HEK293T (cell line): Measurements from ENCODE around the gene ADRB1.

Source experiments
- ARNT ChIP-seq: fragments of 450-650 bp; IDR thresholded peaks from 2 replicates; pipeline ENCODE4 v1.6.1; 2017; ENCODE audit warnings: mild to moderate bottlenecking
- BHLHE40 ChIP-seq: fragments of 450-650 bp; IDR thresholded peaks from 2 replicates; pipeline ENCODE4 v1.6.1; 2016; ENCODE audit warnings: mild to moderate bottlenecking, moderate library complexity, borderline replicate concordance
- CTBP1 ChIP-seq: fragments of 450-650 bp; IDR thresholded peaks from 2 replicates; pipeline ENCODE4 v1.6.1; 2016; ENCODE audit warnings: borderline replicate concordance
- ELF4 ChIP-seq: fragments of 450-650 bp; IDR thresholded peaks from 2 replicates; pipeline ENCODE4 v1.6.1; 2017; ENCODE audit warnings: antibody characterized with exemption
- FOXM1 ChIP-seq: fragments of 450-650 bp; IDR thresholded peaks from 2 replicates; pipeline ENCODE4 v1.6.1; 2017; ENCODE audit warnings: mild to moderate bottlenecking, borderline replicate concordance
- HDGF ChIP-seq: fragments of 450-650 bp; IDR thresholded peaks from 2 replicates; pipeline ENCODE4 v1.6.1; 2017; ENCODE audit warnings: antibody characterized with exemption, borderline replicate concordance
- L3MBTL2 ChIP-seq: fragments of 450-650 bp; conservative IDR thresholded peaks from 2 replicates; pipeline ENCODE4 v1.6.1; 2016; ENCODE audit warnings: mild to moderate bottlenecking
- SUZ12 ChIP-seq: fragments of 450-650 bp; IDR thresholded peaks from 2 replicates; pipeline ENCODE4 v1.6.1; 2016; ENCODE audit warnings: mild to moderate bottlenecking
- TARDBP ChIP-seq: fragments of 450-650 bp; IDR thresholded peaks from 2 replicates; pipeline ENCODE4 v1.6.1; 2016
- ZNF384 ChIP-seq: fragments of 450-650 bp; IDR thresholded peaks from 2 replicates; pipeline ENCODE4 v1.6.1; 2016

DNA sequence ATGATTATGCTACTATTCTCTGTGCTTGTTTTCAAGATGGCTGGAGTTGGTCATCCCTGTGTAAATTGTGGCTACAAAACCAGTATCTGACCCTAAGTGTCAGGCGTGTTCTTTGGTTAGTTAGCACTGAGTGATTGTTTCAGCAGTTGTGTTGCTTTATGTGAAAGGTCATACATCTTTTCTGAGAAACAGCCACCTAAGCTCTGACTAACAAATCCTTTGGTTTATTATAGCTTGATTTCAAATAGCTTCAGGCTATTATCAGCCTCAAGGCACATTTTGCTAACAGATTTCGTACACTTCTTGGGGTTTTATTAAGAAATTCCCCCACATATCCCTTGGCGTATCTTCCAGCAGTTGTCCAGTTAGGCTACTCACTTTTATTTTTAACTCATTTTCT is 4.8 kb upstream of the ADRB1 start:
- TF ChIP-seq TARDBP (no peak), ARNT (no peak), ZNF384 (no peak), BHLHE40 (no peak), CTBP1 (no peak), FOXM1 (no peak), ELF4 (no peak), L3MBTL2 (no peak), SUZ12 (no peak), HDGF (no peak)
